CD4-positive, alpha-beta memory T cell (primary cell): ENCODE results near the gene BAHCC1. TPM values are rescaled to one million over a fixed set of nuclear protein-coding genes. Genes with fewer than 3 reads are reported as not detected.

Source experiments
- CTCF ChIA-PET: fragments of 350-600 bp; sonication (Branson Sonifier 250); formaldehyde crosslinking; loops from one replicate; lab custom pipeline; 2021; ENCODE audit warnings: inconsistent platforms; ENCODE audit not compliant: partially characterized antibody; lab: Charles Lee
- POLR2A ChIA-PET: fragments of 350-600 bp; sonication (Branson Sonifier 250); formaldehyde crosslinking; loops from one replicate; lab custom pipeline; 2021; ENCODE audit not compliant: partially characterized antibody; lab: Charles Lee
- DNase-seq, 5 donors: peaks; one replicate each; pipeline versions ENCODE4 v3.0.0 to v3.0.0-alpha.2; 2020 to 2022; ENCODE audit warnings: mixed read lengths in 1 of 5
- H3K27ac ChIP-seq: one replicate; pipeline ENCODE4 v1.7.0; 2013; ENCODE audit warnings: low read depth, low read length
- H3K27me3 ChIP-seq: 2 replicates; pipeline ENCODE4 v1.7.0; 2013; ENCODE audit warnings: mild to moderate bottlenecking, low read length, moderate library complexity; ENCODE audit not compliant: insufficient read depth
- H3K36me3 ChIP-seq: 2 replicates; pipeline ENCODE4 v1.7.0; 2013; ENCODE audit warnings: mild to moderate bottlenecking, low read length, moderate library complexity; ENCODE audit not compliant: insufficient read depth
- H3K4me1 ChIP-seq: 2 replicates; pipeline ENCODE4 v1.7.0; 2013; ENCODE audit warnings: mild to moderate bottlenecking, low read length, moderate library complexity; ENCODE audit not compliant: insufficient read depth
- H3K4me3 ChIP-seq, 2 donors: one replicate each; pipeline ENCODE4 v1.7.0; 2013; ENCODE audit warnings: low read length in 2 of 2, mild to moderate bottlenecking in 1 of 2
- H3K9me3 ChIP-seq, 2 donors: one replicate each; pipeline ENCODE4 v1.7.0; 2013; ENCODE audit warnings: low read length in 2 of 2, control low read depth in 1 of 2; ENCODE audit not compliant: control insufficient read depth in 1 of 2
- H3K27ac Mint-ChIP-seq, 7 donors: one replicate each; pipeline ENCODE4 v1.8.0; 2020 to 2021; ENCODE audit warnings: mixed read lengths in 7 of 7, mild to moderate bottlenecking in 6 of 7, inconsistent platforms in 3 of 7, moderate library complexity in 3 of 7
- H3K27me3 Mint-ChIP-seq, 2 donors: one replicate each; pipeline ENCODE4 v1.8.0; 2020 to 2021; ENCODE audit warnings: mixed read lengths in 2 of 2
- H3K36me3 Mint-ChIP-seq, 2 donors: one replicate each; pipeline ENCODE4 v1.8.0; 2020 to 2021; ENCODE audit warnings: mixed read lengths in 2 of 2, inconsistent platforms in 1 of 2, mild to moderate bottlenecking in 1 of 2
- H3K4me1 Mint-ChIP-seq, 4 donors: one replicate each; pipeline ENCODE4 v1.8.0; 2020 to 2021; ENCODE audit warnings: mixed read lengths in 4 of 4, mild to moderate bottlenecking in 1 of 4
- H3K4me3 Mint-ChIP-seq, 8 donors: one replicate each; pipeline ENCODE4 v1.8.0; 2020 to 2021; ENCODE audit warnings: mixed read lengths in 8 of 8, mild to moderate bottlenecking in 7 of 8, moderate library complexity in 6 of 8, inconsistent platforms in 3 of 8
- H3K9me3 Mint-ChIP-seq, 8 donors: one replicate each; pipeline ENCODE4 v1.8.0; 2020 to 2021; ENCODE audit warnings: mixed read lengths in 8 of 8, mild to moderate bottlenecking in 5 of 8, inconsistent platforms in 3 of 8, moderate library complexity in 1 of 8
- intact Hi-C: fragments of 100-400 bp; cut with micrococcal nuclease; formaldehyde crosslinking; loops from one replicate; pipeline ENCODE4 v1.15.1; 2023
- polyA plus RNA-seq, 2 donors: library from polyadenylated mRNA; unstranded; fragments of 300-500 nt; fragmentation: Illumina TruSeq; gene quantifications; one replicate each; pipeline ENCODE4 v1.2.3, GENCODE V29; 2021
- total RNA-seq, 2 experiments: library from RNA; stranded (reverse); gene quantifications; one replicate each; pipeline ENCODE4 v1.2.3, GENCODE V29; 2021

The BAHCC1 gene
- total and polyA plus RNA-seq, 4 experiments from 2014 or later, result not detected

DNA sequence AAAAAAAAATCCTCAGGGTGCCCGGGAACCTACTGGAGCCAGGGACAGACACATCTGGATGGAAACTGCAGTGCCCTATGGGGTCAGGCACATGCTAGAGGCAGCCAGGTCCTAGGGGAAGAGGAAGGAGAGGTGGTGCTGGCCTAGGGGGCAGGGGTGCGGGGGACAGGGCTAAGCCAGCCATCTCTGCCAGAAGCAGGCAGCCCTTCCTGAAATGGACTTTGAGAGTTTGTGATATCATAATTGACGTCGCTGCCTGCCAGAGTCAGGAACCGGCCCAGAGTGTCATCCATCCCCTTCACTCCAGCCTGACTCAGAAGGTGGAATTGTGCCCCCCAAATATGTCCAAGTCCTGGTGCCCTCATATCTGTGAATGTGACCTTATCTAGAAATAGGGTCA, 25.0 kb upstream of the BAHCC1 start:
- no peaks in the 10 kb centered on the region for H3K9me3 Mint-ChIP-seq
- no peak for DNase-seq
- H3K27me3 ChIP-seq, result no peaks in the 10 kb centered on the region
- no peaks in the 10 kb centered on the region for H3K9me3 ChIP-seq
- H3K27ac ChIP-seq, result no peak overlapping the region
- H3K4me3 Mint-ChIP-seq, result no peak overlapping the region
- H3K4me3 ChIP-seq, result no peak overlapping the region
- no peaks in the 10 kb centered on the region for H3K36me3 ChIP-seq
- ChIA-PET POLR2A (no interaction called here), CTCF (no interaction called here)
- peaks cover 4 to 13% (median 10%) of the 10 kb centered on the region in 4 donors for H3K4me1 Mint-ChIP-seq
- peaks cover 5 to 16% of the 10 kb centered on the region in 2 donors for H3K27me3 Mint-ChIP-seq
- H3K4me1 ChIP-seq, result peaks cover 13% of the 10 kb centered on the region
- H3K27ac Mint-ChIP-seq, result no peak overlapping the region
- intact Hi-C loops, result no loop called here
- H3K36me3 Mint-ChIP-seq, result no peaks in the 10 kb centered on the region

DNA sequence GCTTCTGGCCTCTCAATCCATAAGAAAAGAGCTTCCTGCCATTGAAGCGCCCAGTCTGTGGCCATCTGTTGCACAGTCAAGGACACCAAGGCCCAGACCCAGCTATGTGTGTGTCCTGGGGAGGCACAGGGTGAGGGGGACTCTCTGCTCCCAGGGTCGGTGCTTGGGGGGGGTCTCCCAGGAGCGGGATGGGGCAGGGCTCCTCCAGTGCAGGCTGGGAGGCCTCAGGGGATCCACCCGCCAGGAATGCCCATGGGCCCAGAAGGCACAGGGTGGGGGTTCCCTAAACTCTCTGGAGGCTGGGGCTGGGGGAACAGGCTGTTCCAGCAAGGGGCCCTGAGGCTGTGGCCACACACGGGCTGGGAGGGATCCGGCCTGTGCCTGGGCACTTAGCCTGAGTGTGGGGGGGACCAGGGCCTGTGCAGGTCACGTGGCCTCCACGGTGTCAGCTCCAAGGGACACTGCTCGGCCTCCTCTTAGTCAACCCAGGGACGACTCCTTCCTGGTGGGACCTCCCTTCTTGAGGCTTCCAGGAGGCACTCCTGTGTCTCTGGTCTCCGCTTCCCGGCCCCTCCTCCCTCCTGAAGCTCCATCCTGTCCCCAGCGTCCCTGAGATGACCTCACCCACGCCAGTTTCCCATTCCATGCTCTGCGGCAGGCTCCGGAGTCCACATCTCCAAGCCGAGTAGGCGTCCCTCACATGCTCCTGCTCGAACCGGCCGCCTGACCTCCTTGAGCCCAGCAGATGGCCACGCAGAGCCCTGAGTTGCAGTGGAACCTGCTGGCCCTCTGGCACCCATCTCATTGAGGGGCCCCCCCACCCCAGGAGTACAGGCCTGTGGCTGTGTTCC, 23.1 kb upstream of the BAHCC1 start:
- Mint-ChIP-seq H3K36me3 (no peaks in the 10 kb centered on the region), H3K4me1 (no peaks in the 10 kb centered on the region), H3K27ac (no peak overlapping the region), H3K9me3 (no peaks in the 10 kb centered on the region), H3K4me3 (no peak overlapping the region), H3K27me3 (peaks cover 0 to 7% of the 10 kb centered on the region in 2 donors)
- Histone ChIP-seq H3K4me1 (no peaks in the 10 kb centered on the region), H3K9me3 (no peaks in the 10 kb centered on the region), H3K27me3 (no peaks in the 10 kb centered on the region), H3K36me3 (no peaks in the 10 kb centered on the region), H3K27ac (no peak overlapping the region), H3K4me3 (no peak overlapping the region)
- POLR2A ChIA-PET, result no interaction called here
- intact Hi-C loops, result no loop called here
- CTCF ChIA-PET, result no interaction called here
- DNase-seq, result no peak

DNA sequence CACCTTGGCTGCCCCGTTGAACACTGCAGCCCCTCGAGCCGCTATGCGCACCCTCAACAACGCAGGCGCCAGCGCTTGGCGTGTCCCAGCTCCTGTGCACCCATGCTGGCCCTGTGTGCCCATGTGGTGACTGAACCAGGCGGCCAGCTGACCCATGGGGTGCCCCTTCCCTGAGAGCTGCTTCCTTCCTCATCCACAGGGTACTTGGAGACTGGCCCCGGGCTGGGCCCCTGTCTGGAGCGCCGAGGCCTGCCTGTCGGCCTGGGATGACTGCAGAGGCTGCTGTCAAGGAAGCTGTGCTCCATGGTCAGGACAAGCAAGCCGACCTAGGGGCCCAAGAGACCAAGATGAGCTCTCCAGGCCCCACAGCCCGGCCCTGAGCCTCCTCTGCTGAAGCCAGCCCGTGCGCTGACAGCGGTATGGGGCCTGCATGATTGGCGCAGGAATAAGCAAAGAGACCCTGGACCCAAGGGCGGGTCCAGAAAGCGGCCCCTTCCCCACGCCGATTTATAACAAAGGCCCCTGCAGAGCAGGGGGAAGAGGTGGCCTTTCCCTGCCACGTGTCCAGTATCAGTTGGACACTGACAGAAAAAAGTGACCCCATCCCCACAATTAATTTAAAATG, 21.6 kb upstream of the BAHCC1 start:
- H3K4me3 Mint-ChIP-seq, result no peak overlapping the region
- no peak for DNase-seq
- H3K27me3 ChIP-seq, result no peaks in the 10 kb centered on the region
- H3K9me3 Mint-ChIP-seq, result no peaks in the 10 kb centered on the region
- ChIA-PET POLR2A (no interaction called here), CTCF (no interaction called here)
- no peaks in the 10 kb centered on the region for H3K4me1 Mint-ChIP-seq
- H3K36me3 Mint-ChIP-seq, result no peaks in the 10 kb centered on the region
- H3K27ac ChIP-seq, result no peak overlapping the region
- H3K27ac Mint-ChIP-seq, result no peak overlapping the region
- intact Hi-C loops, result no loop called here
- no peak overlapping the region for H3K4me3 ChIP-seq
- no peaks in the 10 kb centered on the region for H3K9me3 ChIP-seq
- H3K27me3 Mint-ChIP-seq, result peaks cover 0 to 7% of the 10 kb centered on the region in 2 donors
- no peaks in the 10 kb centered on the region for H3K4me1 ChIP-seq
- no peaks in the 10 kb centered on the region for H3K36me3 ChIP-seq

DNA sequence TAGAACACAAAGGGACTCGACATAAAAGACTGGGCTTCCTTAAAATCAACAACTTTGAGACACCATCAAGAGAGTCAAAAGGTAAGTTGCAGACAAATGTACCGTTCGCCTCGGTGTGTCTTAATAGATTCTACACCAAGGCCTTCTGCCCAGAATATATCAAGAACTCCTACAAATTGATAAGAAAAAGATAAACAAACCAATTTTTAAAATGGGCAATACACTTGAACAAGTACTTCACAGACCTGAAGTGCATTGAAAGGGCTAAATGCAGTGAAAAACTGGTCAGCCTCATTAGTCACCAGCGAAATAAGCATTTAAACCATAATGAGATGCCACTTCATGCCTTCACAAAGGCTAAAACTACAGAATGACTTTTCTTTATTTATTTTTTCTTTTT, 20.4 kb upstream of the BAHCC1 start:
- intact Hi-C loops, result no loop called here
- no peaks in the 10 kb centered on the region for H3K9me3 Mint-ChIP-seq
- Histone ChIP-seq H3K27ac (no peak overlapping the region), H3K9me3 (no peaks in the 10 kb centered on the region), H3K4me3 (no peak overlapping the region), H3K27me3 (no peaks in the 10 kb centered on the region), H3K36me3 (no peaks in the 10 kb centered on the region), H3K4me1 (no peaks in the 10 kb centered on the region)
- peaks cover 0 to 4% of the 10 kb centered on the region in 2 donors for H3K27me3 Mint-ChIP-seq
- no peak overlapping the region for H3K27ac Mint-ChIP-seq
- no peaks in the 10 kb centered on the region for H3K4me1 Mint-ChIP-seq
- DNase-seq, result no peak
- H3K4me3 Mint-ChIP-seq, result no peak overlapping the region
- ChIA-PET POLR2A (no interaction called here), CTCF (no interaction called here)
- H3K36me3 Mint-ChIP-seq, result no peaks in the 10 kb centered on the region

- ChIA-PET POLR2A (no interaction called here), CTCF (no interaction called here)
- Histone ChIP-seq H3K36me3 (no peaks in the 10 kb centered on the region), H3K9me3 (no peaks in the 10 kb centered on the region), H3K4me1 (no peaks in the 10 kb centered on the region), H3K4me3 (no peak overlapping the region), H3K27me3 (no peaks in the 10 kb centered on the region), H3K27ac (no peak overlapping the region)
- Mint-ChIP-seq H3K36me3 (no peaks in the 10 kb centered on the region), H3K9me3 (no peaks in the 10 kb centered on the region), H3K4me1 (no peaks in the 10 kb centered on the region), H3K27ac (no peak overlapping the region), H3K4me3 (no peak overlapping the region), H3K27me3 (peaks cover 3 to 7% of the 10 kb centered on the region in 2 donors)
- intact Hi-C loops, result no loop called here
- DNase-seq, result no peak
These were observed 18.1 kb upstream of the BAHCC1 start for GRCh38 chr17:81376946-81377714.

- Mint-ChIP-seq H3K36me3 (no peaks in the 10 kb centered on the region), H3K4me1 (no peaks in the 10 kb centered on the region), H3K27me3 (peaks cover 3 to 9% of the 10 kb centered on the region in 2 donors), H3K9me3 (no peaks in the 10 kb centered on the region), H3K4me3 (no peak overlapping the region), H3K27ac (no peak overlapping the region)
- H3K36me3 ChIP-seq, result no peaks in the 10 kb centered on the region
- no peaks in the 10 kb centered on the region for H3K27me3 ChIP-seq
- CTCF ChIA-PET, result no interaction called here
- intact Hi-C loops, result no loop called here
- H3K4me1 ChIP-seq, result no peaks in the 10 kb centered on the region
- H3K9me3 ChIP-seq, result no peaks in the 10 kb centered on the region
- DNase-seq, result no peak
- H3K4me3 ChIP-seq, result no peak overlapping the region
- H3K27ac ChIP-seq, result no peak overlapping the region
- POLR2A ChIA-PET, result no interaction called here
These were observed 16.2 kb upstream of the BAHCC1 start for GRCh38 chr17:81378941-81379511.

DNA sequence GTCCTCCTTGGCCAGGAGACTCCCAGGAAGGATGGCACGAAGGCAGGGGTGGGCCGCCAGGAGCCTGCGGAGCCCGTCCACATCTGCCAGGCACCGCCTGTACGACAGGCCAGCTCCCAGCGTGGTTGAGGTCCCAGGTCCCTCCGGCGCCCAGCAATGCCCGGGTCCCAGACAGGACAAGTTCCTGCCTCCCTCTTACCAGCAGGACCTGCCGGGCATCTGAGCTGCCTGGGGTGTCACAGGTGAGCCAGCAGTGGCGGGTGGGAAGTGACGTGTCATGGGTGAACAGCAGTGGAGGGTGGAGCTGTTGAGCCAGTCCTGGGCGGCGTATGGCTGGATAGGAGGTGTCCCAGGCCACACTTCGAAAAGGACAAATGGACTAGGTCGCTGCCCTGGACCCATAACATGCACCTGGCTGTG, 15.7 kb upstream of the BAHCC1 start:
- H3K27me3 ChIP-seq, result no peaks in the 10 kb centered on the region
- no peak overlapping the region for H3K27ac ChIP-seq
- H3K27me3 Mint-ChIP-seq, result peaks cover 8 to 12% of the 10 kb centered on the region in 2 donors
- no peak overlapping the region for H3K4me3 Mint-ChIP-seq
- intact Hi-C loops, result no loop called here
- H3K4me1 ChIP-seq, result no peaks in the 10 kb centered on the region
- no peak overlapping the region for H3K4me3 ChIP-seq
- no peaks in the 10 kb centered on the region for H3K9me3 ChIP-seq
- H3K27ac Mint-ChIP-seq, result no peak overlapping the region
- no peaks in the 10 kb centered on the region for H3K9me3 Mint-ChIP-seq
- ChIA-PET CTCF (no interaction called here), POLR2A (no interaction called here)
- H3K4me1 Mint-ChIP-seq, result no peaks in the 10 kb centered on the region
- H3K36me3 Mint-ChIP-seq, result no peaks in the 10 kb centered on the region
- no peak for DNase-seq
- no peaks in the 10 kb centered on the region for H3K36me3 ChIP-seq
